ENCODE measurements around the gene OLIG3.

OLIG3 gene

GRCh38 chr6:137494281-137494987 is at the start of gene OLIG3:
TSS of gene OLIG3 (minus strand) at chr6:137494394. CDS start at chr6:137494170, 224 bp downstream.
- DNase-seq = peak in 3 of 6 experiments; percentile 9 to 31 (median 16)

DNA sequence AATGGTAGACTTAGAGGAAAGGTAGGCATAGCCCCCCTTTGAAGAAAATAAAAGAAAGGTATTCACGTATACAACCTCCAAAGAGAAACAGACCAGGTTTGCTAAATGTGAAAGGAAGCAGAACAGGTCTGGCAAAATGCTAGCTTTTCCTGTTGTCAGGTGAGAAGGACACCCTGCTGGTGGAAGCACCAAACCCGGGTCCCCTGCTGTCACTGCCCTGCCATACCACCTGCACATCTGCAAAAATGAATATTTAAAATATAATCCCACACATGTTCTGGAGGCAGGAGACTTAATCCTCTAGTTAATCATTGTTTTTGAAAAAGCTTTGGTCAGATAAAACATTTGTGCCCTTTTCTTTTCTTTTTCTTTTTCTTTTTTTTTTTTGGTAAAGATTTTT is 48.9 kb upstream of the OLIG3 start:
- DNase-seq = no peak

GRCh38 chr6:137542713-137543112 is 48.5 kb upstream of the OLIG3 start:
- DNase-seq = no peak

DNA sequence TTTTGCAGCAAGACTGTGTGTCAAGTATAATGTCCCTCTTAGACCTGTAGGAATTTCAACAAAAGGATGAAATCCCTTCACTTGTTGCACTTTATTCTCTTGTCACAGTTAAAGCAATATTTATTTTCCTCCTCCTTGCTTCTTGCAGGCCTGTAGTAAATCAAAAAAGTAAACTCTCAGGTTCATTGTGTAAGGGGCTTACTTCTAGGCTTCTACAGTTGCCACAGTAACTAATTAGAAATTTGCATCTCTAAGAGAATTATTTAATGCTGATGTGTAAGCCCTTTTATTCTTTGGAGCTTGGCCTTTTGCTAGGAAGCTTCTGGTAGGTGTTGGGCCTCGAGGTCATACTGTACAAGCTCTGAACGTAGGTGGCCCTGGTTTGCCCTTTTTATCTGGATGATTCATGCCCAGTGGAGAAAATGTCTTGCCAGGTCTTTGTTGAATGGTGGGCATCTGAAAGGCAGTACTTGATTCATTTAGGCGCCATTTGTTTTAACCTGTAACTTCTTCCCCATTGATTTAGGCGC is 47.4 kb upstream of the OLIG3 start:
- no peak for DNase-seq

- peak in 3 of 6 experiments; percentile 15 to 59 (median 52) for DNase-seq
Measured at GRCh38 chr6:137536104-137536773, 42.0 kb upstream of the OLIG3 start.

GRCh38 chr6:137531376-137532092 is 37.3 kb upstream of the OLIG3 start:
- DNase-seq = no peak

GRCh38 chr6:137530404-137530803 is 36.2 kb upstream of the OLIG3 start:
- DNase-seq = no peak

GRCh38 chr6:137522831-137523230 is 28.6 kb upstream of the OLIG3 start:
- DNase-seq = no peak

- no peak for DNase-seq
Measured at GRCh38 chr6:137522198-137522798, 28.1 kb upstream of the OLIG3 start.

- DNase-seq = no peak
Measured at GRCh38 chr6:137520520-137520919, 26.3 kb upstream of the OLIG3 start.

DNA sequence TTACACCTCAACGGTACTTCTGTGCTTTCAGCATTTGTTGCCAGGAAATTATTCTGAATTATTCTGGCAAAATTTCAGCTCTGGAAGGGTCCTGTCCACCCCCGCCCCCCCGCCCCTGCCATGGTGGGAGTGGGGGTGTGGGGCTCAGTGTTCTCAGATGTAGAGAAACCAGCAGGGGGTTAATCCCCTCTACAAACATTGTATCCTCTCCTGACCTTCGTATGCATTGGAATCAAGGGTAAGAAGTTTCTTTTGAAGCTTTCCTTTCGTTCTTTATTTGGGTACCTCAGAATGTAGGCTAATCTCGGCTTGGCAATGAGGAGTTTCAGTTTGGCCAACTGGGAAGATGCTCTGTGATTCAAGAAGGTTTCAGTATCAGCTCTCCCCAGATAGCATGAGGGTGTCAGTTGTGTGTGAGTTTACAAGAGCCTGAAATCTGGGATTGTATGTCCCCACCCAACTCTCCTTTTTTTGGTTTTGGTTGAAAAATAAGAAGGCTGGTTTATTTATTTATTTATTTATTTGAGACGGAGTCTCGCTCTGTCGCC is 25.5 kb upstream of the OLIG3 start:
- no peak for DNase-seq

DNA sequence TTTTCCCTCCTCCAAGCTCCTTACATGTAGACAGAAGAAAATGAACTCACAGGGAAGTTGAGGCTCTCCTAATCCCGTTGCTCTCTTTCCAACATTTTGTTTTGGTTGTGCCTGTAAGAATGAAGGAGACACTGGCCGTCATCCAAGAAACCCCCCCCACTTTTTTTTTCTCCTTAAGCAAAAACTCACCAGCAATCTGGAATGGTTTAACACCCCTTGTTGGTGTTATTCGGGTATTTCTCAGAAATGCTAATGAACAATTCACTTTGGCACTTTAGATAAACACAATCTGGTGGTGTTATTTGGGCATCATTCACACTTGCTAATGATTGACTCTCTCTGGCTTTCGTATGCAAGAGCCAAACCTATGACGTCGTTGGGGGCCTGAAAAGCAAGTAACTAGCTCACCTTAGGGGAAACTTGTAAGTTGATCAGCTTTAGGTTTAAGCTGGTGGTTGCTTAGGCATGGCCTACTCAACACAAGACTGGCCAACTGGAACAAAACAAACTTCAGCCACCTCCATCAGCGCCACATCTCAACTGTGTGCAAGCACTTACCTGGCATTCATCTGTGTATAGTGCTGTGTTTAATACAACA is 24.3 kb upstream of the OLIG3 start:
- DNase-seq = no peak

GRCh38 chr6:137514418-137514817 is 20.2 kb upstream of the OLIG3 start:
- no peak for DNase-seq

GRCh38 chr6:137512757-137513605 is 18.8 kb upstream of the OLIG3 start:
- no peak for DNase-seq

GRCh38 chr6:137510923-137511322 is 16.7 kb upstream of the OLIG3 start:
- DNase-seq = no peak

DNA sequence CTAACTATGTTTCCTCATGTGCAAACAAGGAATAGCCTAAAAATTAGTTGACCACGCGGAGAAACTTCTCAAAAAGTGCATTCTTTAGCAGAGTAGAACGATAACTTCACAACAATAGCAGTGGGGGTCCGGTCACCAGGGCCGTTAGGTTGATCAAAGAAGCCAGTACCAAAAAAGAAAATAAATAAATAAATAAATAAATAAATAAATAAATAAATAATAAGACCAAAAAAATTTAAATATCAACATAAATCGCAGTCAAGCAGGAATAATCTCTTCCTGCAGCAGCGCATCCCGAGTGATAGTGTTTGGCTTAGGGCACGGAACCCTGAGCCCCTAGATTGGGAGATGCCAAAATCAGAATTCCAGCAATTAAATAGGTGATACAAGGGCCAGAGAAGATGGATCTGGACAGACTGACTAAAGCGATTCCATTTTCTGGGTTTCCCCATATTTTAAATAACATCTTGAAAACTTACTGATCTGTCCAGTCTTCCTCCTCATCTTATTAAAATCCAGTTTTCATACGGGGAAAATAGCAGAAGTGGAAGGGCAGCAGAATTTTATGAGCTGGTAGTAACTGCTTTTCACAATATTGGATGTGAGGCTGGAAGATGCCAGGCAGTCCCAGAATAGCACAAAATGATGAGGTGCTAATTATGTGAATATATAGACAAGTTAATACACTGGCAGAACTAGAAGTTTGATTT is 4.4 kb upstream of the OLIG3 start:
- no peak for DNase-seq

GRCh38 chr6:137497721-137498463 is 3.7 kb upstream of the OLIG3 start:
- DNase-seq = peak in 3 of 6 experiments; percentile 17 to 52 (median 40)

DNA sequence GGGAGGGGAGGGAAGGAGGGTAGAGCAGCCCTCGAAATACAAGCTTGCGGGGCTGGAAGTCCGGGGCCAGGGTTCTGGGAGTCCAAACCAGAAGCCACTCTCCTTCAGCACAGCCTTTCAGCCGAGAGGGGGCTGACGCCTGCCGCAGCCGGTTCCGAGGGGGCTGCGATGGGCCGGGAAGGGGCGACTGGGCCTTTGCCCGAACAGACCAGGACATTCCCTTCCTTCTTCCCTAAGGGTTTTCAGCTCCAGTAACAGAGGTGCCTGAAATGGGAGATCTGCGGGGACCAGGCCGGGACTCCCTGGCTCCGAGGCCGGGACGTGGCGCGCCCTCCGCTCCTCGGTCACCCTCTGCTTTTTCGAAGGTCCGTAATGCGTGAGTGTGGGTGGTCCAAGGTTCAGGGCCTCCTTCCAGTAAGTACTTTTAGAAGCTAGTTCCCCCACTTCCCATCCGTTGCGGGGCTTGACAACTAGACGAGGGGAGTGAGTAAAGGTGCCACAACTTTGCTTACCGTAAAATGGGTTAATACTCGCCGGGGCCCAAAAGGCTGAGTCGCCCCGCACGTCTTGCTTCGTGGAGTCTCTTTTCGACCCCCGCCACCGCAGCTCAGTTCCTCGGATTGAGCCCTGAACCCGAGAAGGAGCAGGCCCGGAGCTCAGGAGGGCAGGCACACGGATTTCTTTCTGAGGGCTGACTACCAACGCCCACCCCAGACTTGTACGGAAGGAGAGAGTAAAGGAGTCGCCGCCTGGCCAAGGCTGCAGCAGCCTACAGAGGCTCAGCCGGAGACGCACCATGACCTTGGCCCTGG is 2.9 kb upstream of the OLIG3 start:
- peak in 2 of 6 experiments; percentile 40 to 52 for DNase-seq

GRCh38 chr6:137496368-137496767 is 2.2 kb upstream of the OLIG3 start:
- peak in 2 of 6 experiments; percentile 11 to 23 for DNase-seq
